GM19468 (cell line): ENCODE results near the gene RND3.

ENCODE experiments used
- ATAC-seq: cut with Tn5 transposase; IDR thresholded peaks from one replicate; pipeline ENCODE4 v1.9.1; 2021; ENCODE audit warnings: mild to moderate bottlenecking, moderate library complexity, moderate number of reproducible peaks; ENCODE audit not compliant: unreplicated experiment; ENCODE audit errors: extremely low read depth

Gene RND3

DNA sequence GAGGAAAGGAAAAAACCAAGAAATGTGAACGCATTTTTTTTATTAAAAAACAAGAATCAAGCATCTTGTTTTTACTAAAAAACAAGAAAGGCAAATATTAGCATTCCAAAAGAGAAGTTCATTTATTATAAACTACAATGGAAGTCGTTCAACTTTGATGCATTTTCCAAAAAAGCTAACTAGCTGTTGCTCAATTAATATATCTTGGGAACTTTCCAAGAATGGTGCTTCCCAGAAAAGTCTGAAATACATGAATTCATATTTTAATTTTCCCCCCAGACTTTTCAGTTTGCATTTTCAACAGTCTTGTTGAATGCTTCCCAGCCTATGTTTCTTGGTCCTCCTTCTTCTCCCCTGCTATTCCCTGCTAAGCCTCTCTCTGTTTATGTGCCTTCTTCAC lies 7.5 kb upstream of the RND3 start:
- ATAC-seq = no peak

DNA sequence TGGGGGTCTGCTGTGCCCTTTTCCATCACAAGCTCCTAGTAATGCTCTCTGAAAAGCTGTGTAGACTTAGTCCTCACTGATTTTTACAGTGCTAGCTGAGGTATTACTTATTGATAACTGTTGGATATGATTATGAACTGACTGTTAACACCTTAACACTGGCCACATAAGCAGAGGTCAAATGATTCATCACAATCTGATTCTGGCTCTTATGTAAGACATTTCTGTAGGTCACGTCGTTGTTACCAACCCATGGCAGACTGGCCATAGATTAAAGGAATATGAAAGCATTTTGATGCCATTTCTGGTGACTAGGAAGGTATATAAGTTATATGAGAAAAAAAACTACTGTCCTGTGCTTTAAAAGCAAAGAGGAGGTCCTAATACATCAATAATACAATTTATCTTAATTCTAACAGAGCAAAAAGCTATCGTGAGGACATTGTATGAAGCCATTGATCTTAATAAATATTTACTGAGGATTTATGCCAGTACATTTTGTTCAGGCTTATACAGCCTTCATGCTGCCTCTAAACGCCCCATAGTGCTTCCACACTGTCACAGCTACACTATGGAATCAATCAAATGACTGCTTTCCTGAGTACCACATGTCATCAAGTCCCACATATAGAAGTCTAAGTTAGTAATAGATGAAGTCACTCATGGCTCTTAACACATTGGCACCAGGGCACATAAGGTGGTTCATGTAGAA lies 6.9 kb upstream of the RND3 start:
- no peak for ATAC-seq

DNA sequence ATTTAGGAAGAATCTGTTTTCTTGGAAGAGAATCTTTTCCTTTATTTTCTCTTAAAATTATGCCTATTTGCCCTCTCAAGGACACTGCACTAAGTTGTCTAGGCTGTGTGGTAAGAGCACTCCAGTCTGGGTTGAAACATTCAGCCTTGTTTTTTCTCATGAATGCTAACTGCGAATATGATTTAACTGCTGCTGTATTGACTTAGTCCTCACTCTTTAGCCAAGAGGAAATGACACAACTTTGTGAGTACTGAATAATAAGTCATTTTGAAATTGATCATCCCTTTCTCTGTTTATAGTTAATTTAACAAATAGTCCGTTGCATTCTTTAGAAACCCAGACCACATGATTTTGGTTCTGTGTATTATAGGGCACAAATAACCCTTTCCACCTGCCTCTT lies 4.5 kb upstream of the RND3 start:
- no peak for ATAC-seq

DNA sequence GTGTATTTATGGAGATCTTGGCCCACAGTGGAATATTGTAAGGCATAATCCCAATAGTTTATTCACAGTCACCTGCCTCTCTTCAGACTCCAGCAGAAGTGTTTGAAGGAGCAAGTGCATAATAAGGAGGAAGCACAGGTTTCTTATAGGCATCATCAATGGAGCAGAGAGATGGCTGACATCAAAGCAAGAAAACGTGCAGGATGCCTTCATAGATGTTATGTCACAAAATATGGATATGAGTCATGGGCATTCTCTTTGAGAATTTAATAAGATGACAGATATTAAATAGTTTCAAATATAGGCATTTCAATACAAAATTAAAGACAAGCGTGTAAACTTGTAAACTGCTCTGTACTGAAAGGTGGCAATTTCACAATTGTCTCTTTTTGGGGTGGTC lies 4.0 kb upstream of the RND3 start:
- no peak for ATAC-seq

DNA sequence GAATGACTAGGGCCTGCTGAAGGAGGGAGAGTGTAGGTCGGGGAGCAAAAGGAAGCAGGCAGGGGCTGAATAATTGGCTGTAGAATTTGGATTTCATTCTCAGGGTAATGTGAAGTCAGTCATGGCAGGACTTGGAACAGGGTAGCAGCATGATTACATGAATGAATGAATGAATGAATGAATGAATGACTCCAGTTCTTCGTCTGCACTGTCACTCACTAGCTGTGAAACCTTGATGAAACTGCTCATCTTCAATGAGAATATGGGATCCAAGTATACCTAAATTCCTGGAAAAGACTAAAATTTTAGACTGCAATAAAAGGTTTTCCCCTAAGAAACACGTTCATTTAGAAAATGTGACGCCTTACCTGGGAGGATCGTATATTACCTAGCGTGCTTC lies 3.0 kb upstream of the RND3 start:
- ATAC-seq = no peak

DNA sequence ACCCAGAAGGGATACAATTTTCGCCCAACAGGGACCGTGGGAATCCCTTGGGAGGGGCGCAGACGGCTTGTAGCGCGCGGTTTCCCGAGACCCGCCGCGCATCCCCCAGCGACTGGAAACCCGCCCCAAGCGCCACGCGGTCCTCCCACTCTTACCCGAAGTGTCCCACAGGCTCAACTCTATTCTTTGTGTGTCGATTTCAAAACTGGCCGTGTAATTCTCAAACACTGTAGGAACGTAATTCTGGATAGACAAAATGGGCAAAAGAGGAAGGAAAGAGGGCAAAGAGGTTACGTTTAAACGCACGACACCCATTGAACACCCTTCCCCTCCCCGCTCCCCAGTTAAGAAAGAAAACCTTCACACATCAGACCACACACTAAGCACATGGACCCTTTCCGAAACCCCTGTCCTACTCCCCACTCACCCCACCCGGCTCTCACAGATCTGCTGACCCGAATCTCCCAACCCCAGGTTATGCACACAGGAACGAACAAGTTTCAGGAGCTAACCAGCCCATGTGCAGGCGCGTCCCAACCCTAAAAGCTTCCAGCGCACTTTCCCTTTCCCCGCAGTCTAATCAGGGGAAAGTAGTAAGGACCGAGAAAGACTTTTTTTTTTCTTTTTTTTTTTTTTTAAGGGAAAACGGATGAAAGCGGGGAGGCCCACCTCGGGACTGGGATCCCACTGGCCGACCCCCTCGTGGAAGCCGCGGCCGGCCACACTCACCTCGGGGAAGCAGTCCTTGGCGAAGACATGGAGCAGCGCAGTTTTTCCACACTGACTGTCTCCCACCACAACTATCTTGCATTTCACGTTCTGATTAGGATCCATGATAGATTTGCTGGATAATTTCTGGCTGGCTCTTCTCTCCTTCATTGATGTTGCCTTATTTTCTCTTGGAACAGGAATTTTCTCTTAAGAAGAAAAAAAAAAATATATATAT lies 655 bp downstream of the RND3 start:
- ATAC-seq = no peak

DNA sequence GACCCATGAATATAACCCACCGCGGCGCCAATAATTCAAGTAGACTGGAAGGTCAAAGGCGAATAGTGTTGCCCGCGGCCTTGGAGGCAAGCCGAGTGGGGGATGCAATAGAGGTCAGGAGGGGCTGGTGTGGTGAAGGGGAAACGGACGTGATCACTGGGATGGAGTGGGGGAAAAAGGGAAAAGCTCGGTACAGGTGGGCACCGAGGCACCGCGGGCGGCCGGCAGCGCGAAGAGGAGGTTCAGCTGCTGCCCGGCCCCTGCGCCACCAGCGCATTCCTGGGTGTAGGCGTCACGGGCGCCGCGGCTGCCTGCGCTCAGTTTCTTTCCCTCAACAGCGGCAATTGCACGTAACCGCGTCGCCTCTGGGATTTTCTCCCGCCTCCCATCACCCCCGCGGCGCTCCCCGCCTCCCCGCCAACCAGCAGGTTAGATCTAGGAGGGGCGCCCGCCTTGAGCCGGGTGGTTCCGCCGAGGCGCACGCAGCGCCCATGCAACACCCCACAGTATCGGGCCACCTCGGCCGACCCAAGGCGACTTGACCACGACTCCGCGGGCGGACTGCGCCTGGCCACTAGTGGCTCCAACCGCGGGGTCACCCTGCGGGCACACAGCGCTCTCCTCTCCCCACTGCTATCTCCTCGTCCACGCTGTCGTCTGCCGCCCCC lies 1.5 kb downstream of the RND3 start:
- no peak for ATAC-seq

DNA sequence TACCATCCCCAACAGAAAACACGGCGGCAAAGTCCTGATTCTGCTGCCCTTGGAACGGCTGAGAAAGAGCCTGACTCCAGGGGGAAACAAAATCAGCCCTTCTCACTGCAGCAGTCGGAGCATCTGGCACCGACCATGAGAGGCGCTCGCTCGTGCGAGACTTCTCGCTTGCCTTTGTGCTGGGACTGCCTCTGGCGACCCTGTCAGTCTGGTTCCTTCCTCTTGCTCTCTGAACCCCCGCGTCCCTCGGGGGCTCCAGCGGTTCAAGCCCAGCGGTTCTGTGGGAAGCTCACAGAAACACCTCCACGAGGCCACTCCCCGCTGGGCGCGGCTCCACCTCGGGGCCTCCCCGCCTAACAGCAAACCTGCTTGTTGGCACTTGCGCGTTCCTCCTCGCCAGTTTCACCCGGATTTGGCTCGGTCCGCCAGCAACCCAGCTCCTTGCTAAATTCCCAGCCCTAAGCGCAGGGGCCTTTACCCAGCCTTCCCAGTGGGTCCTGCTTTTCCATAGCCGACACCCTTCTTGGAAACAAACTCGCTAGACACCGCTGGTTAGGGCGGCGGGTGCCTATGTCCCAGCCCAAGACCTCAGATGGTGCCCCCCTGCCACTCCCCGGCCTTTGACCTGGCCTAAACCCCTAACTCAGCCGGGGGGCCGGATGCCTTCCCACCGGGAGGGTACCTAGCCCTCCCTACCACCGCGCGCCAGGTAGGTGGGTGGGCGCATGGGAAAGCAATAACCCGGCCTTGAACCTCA lies 2.2 kb downstream of the RND3 start:
- no peak for ATAC-seq

DNA sequence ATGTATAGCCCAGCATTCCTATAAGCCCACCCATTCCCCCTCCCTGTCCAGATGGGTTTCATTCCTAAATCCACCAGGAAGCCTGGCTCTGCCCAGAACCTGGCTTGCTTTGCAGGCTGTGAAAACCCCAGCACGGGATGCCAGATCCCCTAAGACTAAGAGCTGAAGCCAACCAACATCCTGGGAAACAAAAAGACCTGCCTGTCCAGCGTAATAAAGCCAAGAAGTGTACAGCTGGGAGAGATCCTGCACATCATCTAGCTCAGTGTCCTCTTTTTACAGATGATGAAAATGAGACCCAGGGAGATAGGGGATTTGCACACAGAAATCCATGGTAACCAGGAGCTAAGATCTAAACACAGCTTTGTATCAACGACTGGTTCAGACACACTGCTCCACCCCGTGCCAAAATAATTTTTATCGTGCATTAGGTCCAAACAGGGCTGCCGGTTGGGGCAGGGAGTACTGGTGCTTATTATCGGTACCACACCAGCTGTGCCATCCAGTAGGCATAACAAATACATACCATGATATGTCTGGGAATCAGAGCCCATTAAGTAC lies 2.9 kb downstream of the RND3 start:
- ATAC-seq = no peak

DNA sequence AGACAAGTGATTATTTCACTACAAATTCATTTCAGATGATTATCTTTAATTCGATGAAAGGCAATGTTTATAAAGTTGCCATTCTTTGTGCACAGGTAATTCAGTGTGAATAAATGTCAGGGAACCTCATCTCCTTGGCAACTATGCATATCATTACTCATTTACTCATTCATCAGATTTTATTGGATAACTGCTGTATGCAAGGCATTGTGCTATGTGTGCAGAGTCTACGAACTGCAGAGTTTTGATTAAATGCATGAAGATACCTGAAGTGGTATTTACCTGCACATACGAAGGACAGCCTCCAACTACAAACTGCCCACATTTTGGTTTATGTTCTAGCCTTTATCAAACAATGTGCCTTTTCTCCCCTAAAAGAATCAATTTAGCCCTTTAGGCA lies 3.5 kb downstream of the RND3 start:
- ATAC-seq = no peak

DNA sequence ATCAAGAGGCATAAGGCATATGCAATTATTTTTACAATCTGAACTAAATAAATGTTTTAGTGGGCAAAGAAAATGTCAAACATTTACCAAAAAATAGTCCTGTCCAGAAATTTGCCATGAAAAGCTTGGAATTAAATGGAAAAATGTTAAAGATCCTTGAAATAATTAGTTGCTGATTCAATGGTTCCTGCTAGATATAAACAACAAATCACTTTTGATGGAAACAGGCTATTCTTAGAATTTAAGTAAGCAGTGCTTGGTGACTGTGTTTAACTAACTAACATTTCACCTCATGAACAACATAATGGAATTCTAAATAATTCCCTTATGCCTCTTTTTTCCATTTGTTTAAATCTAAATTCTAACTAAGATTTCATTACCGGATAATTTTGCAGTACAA lies 3.9 kb downstream of the RND3 start:
- ATAC-seq = no peak

DNA sequence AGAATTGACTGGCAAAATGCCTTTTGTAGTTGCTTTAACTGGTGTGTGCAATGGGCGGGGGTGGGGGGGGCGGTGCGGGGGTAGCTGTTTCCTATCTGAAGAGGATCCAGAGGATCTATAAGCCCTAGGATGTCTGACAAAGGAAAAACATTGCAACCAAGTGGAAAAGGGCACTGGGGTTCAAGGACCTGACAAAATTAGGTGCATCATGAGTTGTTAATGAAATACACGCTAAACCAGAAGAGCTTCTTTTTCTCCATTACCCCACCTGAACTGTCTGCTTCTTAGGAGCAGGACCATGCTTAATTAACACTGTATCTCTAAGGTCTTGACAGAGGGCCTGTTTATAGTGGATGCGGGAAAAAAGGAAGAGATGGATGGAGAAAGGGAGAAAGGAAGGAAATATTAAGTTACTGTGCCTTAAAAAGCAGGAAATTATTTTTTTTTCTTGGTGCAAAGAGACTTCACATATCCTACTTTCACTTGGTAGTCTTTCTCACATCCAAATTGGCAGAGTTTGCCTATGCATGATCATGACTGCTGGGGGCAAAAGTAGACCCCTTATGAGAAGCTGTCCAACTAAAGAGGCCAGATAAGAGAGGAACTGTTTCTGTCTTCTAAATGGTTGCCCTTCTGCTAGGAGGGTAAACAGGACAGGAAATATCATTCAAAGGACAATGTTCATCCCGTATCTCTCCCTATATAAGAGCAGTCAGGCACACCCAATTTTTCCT lies 4.6 kb downstream of the RND3 start:
- ATAC-seq = no peak

DNA sequence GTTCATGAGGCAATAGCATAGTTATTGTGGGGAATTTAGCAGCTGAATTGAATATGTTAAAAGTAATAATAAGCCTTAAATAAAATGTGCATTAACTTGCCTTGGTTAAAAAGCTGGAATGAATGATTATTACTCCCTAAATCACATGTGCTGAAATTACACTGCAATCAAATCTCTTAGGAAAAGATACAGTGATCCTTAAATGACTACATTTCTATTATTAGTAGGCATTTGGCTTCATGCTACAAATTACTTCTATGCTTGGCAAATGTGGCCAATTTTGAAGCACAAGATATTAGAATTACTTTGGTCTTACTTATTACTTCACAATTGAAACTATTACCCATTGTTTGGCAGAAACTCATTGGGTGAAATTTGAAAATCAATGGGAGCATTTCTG lies 5.4 kb downstream of the RND3 start:
- ATAC-seq = no peak

DNA sequence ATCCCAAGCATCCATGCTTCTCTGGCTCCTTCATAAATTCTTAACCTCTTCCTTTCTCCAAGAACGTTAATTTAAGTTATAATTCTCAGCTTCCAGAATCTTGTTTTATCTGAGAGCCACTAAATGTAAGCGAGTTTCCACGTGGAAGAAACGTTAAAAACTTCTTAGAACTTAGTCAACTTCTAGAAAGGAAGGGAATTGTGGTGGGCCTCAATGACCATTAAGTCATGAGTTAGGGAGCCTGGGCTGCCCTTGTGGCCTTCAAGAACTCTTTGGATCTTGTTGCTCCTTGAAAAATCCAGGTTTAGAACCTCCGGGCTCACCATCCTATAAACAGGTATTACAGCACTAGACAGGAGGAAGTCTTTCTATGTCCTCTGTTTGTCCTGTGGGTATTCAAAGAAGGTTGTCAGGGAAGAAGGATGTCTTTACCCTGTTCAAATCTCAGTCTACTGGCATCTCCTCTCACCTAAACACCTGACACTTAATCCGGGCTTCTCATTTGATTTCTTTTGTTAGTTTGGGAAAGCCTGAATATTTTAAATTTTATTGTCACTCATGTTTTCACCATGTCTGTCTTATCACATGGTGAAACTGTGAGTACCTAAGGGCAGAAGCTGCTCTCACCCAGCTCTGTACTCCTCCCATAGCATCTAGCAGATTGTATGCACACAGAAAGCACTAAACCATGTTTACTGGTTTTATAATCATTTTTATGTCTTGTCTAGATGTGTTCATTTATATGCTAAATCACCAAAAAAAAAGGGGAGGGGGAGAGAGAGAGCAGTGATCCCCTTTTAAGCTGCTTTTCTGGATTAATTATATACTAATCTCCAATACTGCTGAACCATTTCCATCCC lies 6.3 kb downstream of the RND3 start:
- no peak for ATAC-seq

DNA sequence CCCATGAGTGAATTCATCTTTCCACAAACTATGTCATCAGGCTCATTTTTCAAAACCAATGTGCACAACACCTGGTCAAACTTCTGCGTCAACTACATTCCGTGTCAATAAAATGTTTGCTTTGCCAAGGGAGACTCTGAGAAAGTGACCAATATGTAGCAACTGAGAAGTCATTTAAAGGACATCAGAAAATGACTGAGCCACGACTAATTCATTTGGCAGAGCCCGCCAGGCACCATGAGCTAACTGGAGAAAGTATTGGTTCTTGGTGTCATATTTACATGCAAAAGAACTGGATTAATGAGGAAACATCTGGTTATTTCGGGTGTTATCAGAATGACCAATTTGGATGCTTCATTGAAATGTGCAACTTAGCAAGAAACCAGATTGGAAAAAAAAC lies 7.2 kb downstream of the RND3 start:
- ATAC-seq = no peak

DNA sequence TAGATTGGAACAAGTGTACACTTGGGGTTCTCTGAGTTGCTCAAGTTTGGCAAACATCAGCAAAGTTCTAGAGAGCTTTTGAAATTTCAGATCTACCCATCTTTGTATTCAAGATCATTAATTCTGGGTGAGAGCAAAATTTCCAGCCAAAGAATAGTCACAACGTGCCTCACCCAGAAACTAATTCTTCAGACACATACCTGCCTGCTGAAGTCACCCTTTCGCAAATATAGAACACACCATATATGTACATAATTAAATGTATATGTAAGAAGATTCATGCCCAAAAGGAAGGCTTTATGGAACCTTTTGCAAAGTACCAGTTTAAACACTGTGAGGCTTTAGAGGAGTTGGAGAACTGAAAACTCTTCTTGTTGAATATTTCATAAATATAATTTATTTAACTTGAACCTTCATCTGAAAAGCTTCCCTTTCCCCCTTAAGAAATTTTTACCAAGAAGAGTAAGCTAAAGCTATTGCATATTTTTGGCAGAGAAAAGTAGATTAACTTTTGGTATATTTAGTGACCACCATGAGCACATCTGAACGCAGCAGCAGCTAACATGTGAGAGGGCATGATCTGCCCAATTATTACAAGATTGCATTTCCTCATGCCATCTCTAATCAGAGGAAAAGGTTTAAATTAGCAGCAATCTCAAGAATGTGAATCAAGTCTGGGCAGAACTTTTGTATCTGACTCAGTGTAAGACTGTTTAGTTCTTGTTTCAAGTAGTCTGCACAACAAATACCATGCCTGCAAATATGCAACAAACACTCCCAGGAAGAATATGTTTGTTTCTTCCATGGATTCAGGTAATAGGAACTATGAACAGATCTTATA lies 8.2 kb downstream of the RND3 start:
- no peak for ATAC-seq

DNA sequence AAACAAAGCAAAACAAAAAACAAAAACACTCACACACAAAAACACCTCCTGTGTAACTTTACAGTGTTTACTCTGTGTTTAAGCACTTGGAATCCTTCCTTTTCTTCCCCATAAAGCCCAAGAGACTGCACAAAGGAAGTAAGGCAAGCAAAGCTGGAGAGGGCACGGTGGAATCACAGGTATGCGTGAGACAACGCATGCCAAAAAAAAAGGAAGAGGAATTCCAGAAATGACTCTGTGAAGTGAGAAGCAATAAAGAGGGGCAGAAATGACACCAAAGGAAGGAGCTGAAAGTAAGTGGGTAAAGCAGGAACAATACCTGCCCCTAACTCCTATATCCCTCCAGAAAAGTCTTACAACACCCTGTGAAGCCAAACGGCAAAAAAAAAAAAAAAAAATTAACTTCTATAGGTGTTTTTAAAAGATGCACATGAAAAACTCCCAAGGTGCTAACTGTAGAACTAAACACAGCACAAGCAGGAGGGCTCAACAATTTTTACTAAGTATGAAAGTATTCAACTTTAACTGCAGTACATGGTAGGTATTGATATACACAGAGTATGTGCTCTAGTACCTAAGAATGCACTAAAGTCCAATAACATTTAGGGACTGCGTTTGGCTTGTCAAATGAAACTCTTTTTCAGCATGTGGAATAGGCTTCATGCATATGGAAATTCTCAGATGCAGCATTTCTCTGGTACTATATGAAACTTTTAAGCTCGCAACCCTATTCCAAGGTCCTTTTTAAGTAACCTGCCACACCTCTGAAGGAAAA lies 9.1 kb downstream of the RND3 start:
- ATAC-seq = no peak
